Endothelial cell of umbilical vein (primary cell): Measurements from ENCODE around the gene LEO1. TPM values are rescaled to one million over a fixed set of nuclear protein-coding genes. Genes with fewer than 3 reads are reported as not detected.
A peak's percentile ranks its signal among the peaks of the same experiment; 100 is the strongest.

ENCODE experiments used
- BruUV-seq: library from RNA; stranded (reverse); fragments of 400-500 nt; replicated peaks from 2 replicates; lab custom pipeline; 2021; lab: Mats Ljungman, UMichigan
- CTCF ChIA-PET: fragments of 300-600, 350-600 bp; sonication (Branson Sonifier 250); formaldehyde crosslinking; loops from one replicate; lab custom pipeline; 2021; ENCODE audit warnings: antibody characterized with exemption, inconsistent platforms; lab: Charles Lee
- POLR2A ChIA-PET: fragments of 300-600, 350-600 bp; sonication (Branson Sonifier 250); formaldehyde crosslinking; loops from one replicate; lab custom pipeline; 2021; ENCODE audit warnings: antibody characterized with exemption, inconsistent platforms; lab: Charles Lee
- DNase-seq: peaks from one replicate; pipeline ENCODE4 v3.0.0-alpha.2; 2011; ENCODE audit warnings: low read depth, low spot score
- FAIRE-seq: peaks from 2 replicates; lab custom pipeline; 2011; peaks lifted over from hg19 to GRCh38; lab: Jason Lieb, UNC
- H2AFZ ChIP-seq: 2 replicates; pipeline ENCODE4 v1.6.0; 2012; ENCODE audit warnings: low read depth, low read length, control low read depth, inconsistent platforms
- H3K27ac ChIP-seq: 2 replicates; pipeline ENCODE4 v1.5.1; 2011; ENCODE audit warnings: low read depth, mild to moderate bottlenecking, control low read depth, low read length, moderate library complexity; ENCODE audit not compliant: insufficient read depth
- H3K27me3 ChIP-seq, 2 experiments: 2 replicates each; pipeline versions ENCODE4 v1.6.0 to v1.6.1; 2011; ENCODE audit warnings: low read length in 2 of 2, mixed read lengths in 1 of 2; ENCODE audit not compliant: control insufficient read depth in 2 of 2, insufficient read depth in 2 of 2
- H3K36me3 ChIP-seq, 2 experiments: 2 replicates in 1 of 2; 3 replicates in 1 of 2; pipeline ENCODE4 v1.5.1; 2011; ENCODE audit warnings: low read length in 2 of 2, mild to moderate bottlenecking in 1 of 2, moderate library complexity in 1 of 2; ENCODE audit not compliant: control insufficient read depth in 2 of 2, insufficient read depth in 2 of 2; ENCODE audit errors: extremely low read depth in 1 of 2
- H3K4me1 ChIP-seq: 3 replicates; pipeline ENCODE4 v1.5.1; 2011; ENCODE audit warnings: mild to moderate bottlenecking, low read length; ENCODE audit not compliant: control insufficient read depth, insufficient read depth; ENCODE audit errors: extremely low read depth
- H3K4me2 ChIP-seq: 2 replicates; pipeline ENCODE4 v1.6.1; 2011; ENCODE audit warnings: low read length, control low read depth, mixed read lengths; ENCODE audit not compliant: insufficient read depth
- H3K4me3 ChIP-seq, 3 experiments: fragments of 200-600 bp in 1 of 3; sonication (generic), shearing (Covaris generic) in 1 of 3; replicated peaks in 1 of 3; 2 replicates each; pipeline ENCODE4 v1.5.1; 2011 to 2016; ENCODE audit warnings: control low read depth in 3 of 3, low read length in 3 of 3, mild to moderate bottlenecking in 2 of 3, inconsistent platforms in 1 of 3, low read depth in 1 of 3, moderate library complexity in 1 of 3; ENCODE audit not compliant: insufficient read depth in 1 of 3
- H3K79me2 ChIP-seq: 2 replicates; pipeline ENCODE4 v1.6.0; 2012; ENCODE audit warnings: low read length, inconsistent platforms; ENCODE audit not compliant: control insufficient read depth, insufficient read depth
- H3K9ac ChIP-seq: replicated peaks from 2 replicates; pipeline ENCODE3; 2011; ENCODE audit warnings: low read length, control low read depth; ENCODE audit not compliant: insufficient read depth; ENCODE audit errors: extremely low read depth
- H3K9me1 ChIP-seq: replicated peaks from 3 replicates; pipeline ENCODE4 v1.6.0; 2011; ENCODE audit warnings: mild to moderate bottlenecking, low read length; ENCODE audit not compliant: control insufficient read depth, insufficient read depth; ENCODE audit errors: extremely low read depth
- H3K9me3 ChIP-seq: replicated peaks from 2 replicates; pipeline ENCODE4 v1.5.1; 2012; ENCODE audit warnings: low read length, inconsistent platforms; ENCODE audit not compliant: control insufficient read depth, insufficient read depth
- H4K20me1 ChIP-seq: replicated peaks from 2 replicates; pipeline ENCODE3; 2011; ENCODE audit warnings: mild to moderate bottlenecking, low read length; ENCODE audit not compliant: control insufficient read depth, insufficient read depth; ENCODE audit errors: extremely low read depth
- EZH2 ChIP-seq: IDR thresholded peaks from 2 replicates; pipeline ENCODE4 v1.6.1; 2012; ENCODE audit warnings: borderline replicate concordance, low read depth, mild to moderate bottlenecking, moderate library complexity, low read length, inconsistent platforms; ENCODE audit not compliant: severe bottlenecking
- FOS ChIP-seq: IDR thresholded peaks from 2 replicates; pipeline ENCODE4 v1.6.1; 2011; ENCODE audit warnings: mild to moderate bottlenecking, low read length, moderate library complexity, borderline replicate concordance; ENCODE audit not compliant: insufficient read depth
- GATA2 ChIP-seq: IDR thresholded peaks from 2 replicates; pipeline ENCODE4 v1.7.0; 2011; ENCODE audit warnings: low read depth, mild to moderate bottlenecking, moderate library complexity, mixed read lengths, low read length; ENCODE audit not compliant: insufficient read length, insufficient read depth
- JUN ChIP-seq: IDR thresholded peaks from 2 replicates; pipeline ENCODE4 v1.6.1; 2011; ENCODE audit warnings: borderline replicate concordance, low read depth; ENCODE audit not compliant: insufficient read length, insufficient read depth
- MAX ChIP-seq: IDR thresholded peaks from 2 replicates; pipeline ENCODE4 v1.6.1; 2011; ENCODE audit not compliant: insufficient read depth, insufficient read length
- MYC ChIP-seq: IDR thresholded peaks from one replicate; pipeline ENCODE4 v1.6.1; 2011; ENCODE audit warnings: mild to moderate bottlenecking, low read depth, low read length
- POLR2A ChIP-seq: IDR thresholded peaks from 2 replicates; pipeline ENCODE4 v1.6.1; 2012; ENCODE audit warnings: low read depth, mild to moderate bottlenecking, control low read depth, low read length
- POLR2AphosphoS5 ChIP-seq: IDR thresholded peaks from 2 replicates; pipeline ENCODE4 v1.6.1; 2012; ENCODE audit warnings: low read depth, mild to moderate bottlenecking, control low read depth, low read length, moderate library complexity; ENCODE audit not compliant: insufficient read depth
- dilution Hi-C: fragments of 300-500 bp; cut with MboI; formaldehyde crosslinking; loops from one replicate; pipeline ENCODE4 v1.15.0; 2019; ENCODE audit warnings: low sequenced_read_pairs; ENCODE audit not compliant: extremely low pct_ligation_motif_present
- intact Hi-C: fragments of 100-400 bp; cut with micrococcal nuclease; formaldehyde crosslinking; loops from one replicate; pipeline ENCODE4 v1.10.0; 2022
- polyA plus RNA-seq, 4 experiments: library from polyadenylated mRNA; depleted of rRNA in 3 of 4; stranded (reverse) in 3 of 4; unstranded in 1 of 4; fragments of >200 nt; gene quantifications; 2 replicates each; pipeline versions ENCODE4 v1.2.1 to v1.2.3, GENCODE V29; 2011 to 2012; ENCODE audit warnings: missing spikeins in 1 of 4
- total RNA-seq: library from RNA; stranded (reverse); gene quantifications from 2 replicates; pipeline ENCODE4 v1.2.3, GENCODE V29; 2021
- TF ChIP-seq, protein P1 (sequence below), 2 donors: IDR thresholded peaks; 1 replicate in 1 of 2; 2 replicates in 1 of 2; pipeline ENCODE4 v1.5.1; 2011; ENCODE audit warnings: low read length in 2 of 2, mild to moderate bottlenecking in 2 of 2, moderate library complexity in 2 of 2, control low read depth in 1 of 2, inconsistent platforms in 1 of 2, low read depth in 1 of 2; ENCODE audit not compliant: insufficient read depth in 1 of 2; ENCODE audit errors: extremely low read depth in 1 of 2

LEO1 gene
- total and polyA plus RNA-seq, 2 donors (not counting 3 experiments of a cell fraction or from before 2014, with no cell fraction given) = 1.3 to 28.0 TPM

GRCh38 chr15:51970132-51970817, 1.3 kb downstream of the LEO1 start:
- Histone ChIP-seq H3K36me3 (no peaks in the 10 kb centered on the region), H3K9me3 (no peaks in the 10 kb centered on the region), H3K4me2 (peak overlapping the region; percentile 62), H3K79me2 (peaks cover 56% of the 10 kb centered on the region), H3K9ac (peak overlapping the region; percentile 91), H3K9me1 (no peaks in the 10 kb centered on the region), H3K4me1 (peaks cover 12% of the 10 kb centered on the region), H3K27me3 (no peaks in the 10 kb centered on the region), H3K4me3 (peak overlapping the region in 1 of 3 experiments; percentile 81), H3K27ac (no peak overlapping the region), H2AFZ (no peak overlapping the region), H4K20me1 (no peaks in the 10 kb centered on the region)
- ChIA-PET CTCF (interaction anchor here (0.7 to 2.7 kb wide), 12 partner anchors 7 to 286 kb away, joined by 3 to 23 read pairs (median 4); no protein-coding TSS in a partner anchor), POLR2A (interaction anchor here (1.6 to 3.0 kb wide), 2 partner anchors 11 to 209 kb away, joined by 5 to 16 read pairs; no protein-coding TSS in a partner anchor)
- intact Hi-C loops = no loop called here
- no peak for DNase-seq
- no peak for FAIRE-seq
- no TSS peak for BruUV-seq
- TF ChIP-seq MYC (no peak), MAX (no peak), GATA2 (no peak), POLR2A (no peak), POLR2AphosphoS5 (no peak), EZH2 (no peak), JUN (no peak), FOS (no peak)
- TF ChIP-seq, protein P1, sequence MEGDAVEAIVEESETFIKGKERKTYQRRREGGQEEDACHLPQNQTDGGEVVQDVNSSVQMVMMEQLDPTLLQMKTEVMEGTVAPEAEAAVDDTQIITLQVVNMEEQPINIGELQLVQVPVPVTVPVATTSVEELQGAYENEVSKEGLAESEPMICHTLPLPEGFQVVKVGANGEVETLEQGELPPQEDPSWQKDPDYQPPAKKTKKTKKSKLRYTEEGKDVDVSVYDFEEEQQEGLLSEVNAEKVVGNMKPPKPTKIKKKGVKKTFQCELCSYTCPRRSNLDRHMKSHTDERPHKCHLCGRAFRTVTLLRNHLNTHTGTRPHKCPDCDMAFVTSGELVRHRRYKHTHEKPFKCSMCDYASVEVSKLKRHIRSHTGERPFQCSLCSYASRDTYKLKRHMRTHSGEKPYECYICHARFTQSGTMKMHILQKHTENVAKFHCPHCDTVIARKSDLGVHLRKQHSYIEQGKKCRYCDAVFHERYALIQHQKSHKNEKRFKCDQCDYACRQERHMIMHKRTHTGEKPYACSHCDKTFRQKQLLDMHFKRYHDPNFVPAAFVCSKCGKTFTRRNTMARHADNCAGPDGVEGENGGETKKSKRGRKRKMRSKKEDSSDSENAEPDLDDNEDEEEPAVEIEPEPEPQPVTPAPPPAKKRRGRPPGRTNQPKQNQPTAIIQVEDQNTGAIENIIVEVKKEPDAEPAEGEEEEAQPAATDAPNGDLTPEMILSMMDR (IDR thresholded peaks at IDR 0.05; ENCODE audit: extremely low read depth in 1 of 2, insufficient read depth in 1 of 2, low read depth in 1 of 2, low read length in 2 of 2) = no peak
- dilution Hi-C loops = no loop called here
